Measurements from ENCODE around the gene SLX4. TPM values are rescaled to one million over a fixed set of nuclear protein-coding genes. Genes with fewer than 3 reads are reported as not detected.

The SLX4 gene
- total RNA-seq, 1 donor from 2014 or later = 1.3 TPM

GRCh38 chr16:3589991-3590701 is 21.3 kb downstream of the SLX4 start:
- H3K36me3 ChIP-seq (ENCODE audit: control insufficient read depth, insufficient read depth, low read length) = peaks cover 1% of the 10 kb centered on the region
- no peaks in the 10 kb centered on the region for H3K27me3 ChIP-seq (ENCODE audit: control insufficient read depth, insufficient read depth, low read length)
- FAIRE-seq = no peak
- no peak for TF ChIP-seq CTCF (IDR thresholded peaks at IDR 0.05; ENCODE audit: insufficient read depth, low read length, severe bottlenecking)
- DNase-seq (ENCODE audit: low read depth) = no peak
- no peak overlapping the region for H3K4me3 ChIP-seq (ENCODE audit: low read depth, low read length)

GRCh38 chr16:3589441-3589921 is 21.9 kb downstream of the SLX4 start:
- Histone ChIP-seq H3K36me3 (ENCODE audit: control insufficient read depth, insufficient read depth, low read length) (peaks cover 1% of the 10 kb centered on the region), H3K4me3 (ENCODE audit: low read depth, low read length) (no peak overlapping the region), H3K27me3 (ENCODE audit: control insufficient read depth, insufficient read depth, low read length) (no peaks in the 10 kb centered on the region)
- TF ChIP-seq CTCF (IDR thresholded peaks at IDR 0.05; ENCODE audit: insufficient read depth, low read length, severe bottlenecking) = no peak
- DNase-seq (ENCODE audit: low read depth) (no peak), FAIRE-seq (no peak)

GRCh38 chr16:3589001-3589400 is 22.4 kb downstream of the SLX4 start:
- no peak for TF ChIP-seq CTCF (IDR thresholded peaks at IDR 0.05; ENCODE audit: insufficient read depth, low read length, severe bottlenecking)
- Histone ChIP-seq H3K4me3 (ENCODE audit: low read depth, low read length) (no peak overlapping the region), H3K36me3 (ENCODE audit: control insufficient read depth, insufficient read depth, low read length) (no peaks in the 10 kb centered on the region), H3K27me3 (ENCODE audit: control insufficient read depth, insufficient read depth, low read length) (no peaks in the 10 kb centered on the region)
- FAIRE-seq (no peak), DNase-seq (ENCODE audit: low read depth) (no peak)

GRCh38 chr16:3587547-3588110 is 23.8 kb downstream of the SLX4 start:
- no peak for TF ChIP-seq CTCF (IDR thresholded peaks at IDR 0.05; ENCODE audit: insufficient read depth, low read length, severe bottlenecking)
- no peak for DNase-seq (ENCODE audit: low read depth)
- H3K27me3 ChIP-seq (ENCODE audit: control insufficient read depth, insufficient read depth, low read length) = no peaks in the 10 kb centered on the region
- H3K4me3 ChIP-seq (ENCODE audit: low read depth, low read length) = no peak overlapping the region
- no peaks in the 10 kb centered on the region for H3K36me3 ChIP-seq (ENCODE audit: control insufficient read depth, insufficient read depth, low read length)
- FAIRE-seq = no peak

GRCh38 chr16:3584412-3584811 is 27.0 kb downstream of the SLX4 start:
- Histone ChIP-seq H3K36me3 (ENCODE audit: control insufficient read depth, insufficient read depth, low read length) (no peaks in the 10 kb centered on the region), H3K4me3 (ENCODE audit: low read depth, low read length) (no peak overlapping the region)
- FAIRE-seq = no peak

More at GRCh38 chr16:3584412-3584811, 27.0 kb downstream of the SLX4 start:
- TF ChIP-seq CTCF (IDR thresholded peaks at IDR 0.05; ENCODE audit: insufficient read depth, low read length, severe bottlenecking) = no peak
- H3K27me3 ChIP-seq (ENCODE audit: control insufficient read depth, insufficient read depth, low read length) = no peaks in the 10 kb centered on the region
- DNase-seq (ENCODE audit: low read depth) = no peak
